ENCODE results near the gene TDP1.
"Not testable (repeated sequence)": the region's sequence is repeated elsewhere in the genome, so short reads cannot be mapped to it uniquely, and the experiment has no call there.

TDP1 gene

GRCh38 chr14:90087433-90087832 is 131.7 kb downstream of the TDP1 start:
- Histone ChIP-seq H3K4me3 (no peak overlapping the region), H3K27ac (no peak overlapping the region)

DNA sequence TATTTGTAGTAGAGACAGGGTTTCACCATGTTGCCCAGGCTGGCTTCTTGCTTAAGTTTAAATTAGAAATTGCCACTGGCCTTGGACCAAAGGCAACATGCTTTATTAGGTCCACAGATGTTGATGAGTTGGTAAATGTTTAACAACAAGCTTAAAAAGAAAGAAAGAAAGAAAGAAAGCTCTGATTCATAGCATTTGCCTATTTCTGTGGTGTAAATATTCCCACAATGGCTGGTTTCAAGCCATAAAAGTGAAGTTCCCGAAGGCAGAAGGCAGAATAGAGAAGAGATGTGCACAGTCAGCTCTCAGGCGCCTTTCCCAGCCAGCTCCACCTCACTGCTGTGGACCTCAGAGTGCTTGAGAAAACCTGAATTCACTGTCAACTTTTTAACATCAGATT is 132.4 kb downstream of the TDP1 start:
- no peak overlapping the region for H3K27ac ChIP-seq
- H3K4me3 ChIP-seq = no peak overlapping the region

GRCh38 chr14:90089486-90089885 is 133.8 kb downstream of the TDP1 start:
- H3K4me3 ChIP-seq, H3K27ac ChIP-seq: not testable (repeated sequence)

DNA sequence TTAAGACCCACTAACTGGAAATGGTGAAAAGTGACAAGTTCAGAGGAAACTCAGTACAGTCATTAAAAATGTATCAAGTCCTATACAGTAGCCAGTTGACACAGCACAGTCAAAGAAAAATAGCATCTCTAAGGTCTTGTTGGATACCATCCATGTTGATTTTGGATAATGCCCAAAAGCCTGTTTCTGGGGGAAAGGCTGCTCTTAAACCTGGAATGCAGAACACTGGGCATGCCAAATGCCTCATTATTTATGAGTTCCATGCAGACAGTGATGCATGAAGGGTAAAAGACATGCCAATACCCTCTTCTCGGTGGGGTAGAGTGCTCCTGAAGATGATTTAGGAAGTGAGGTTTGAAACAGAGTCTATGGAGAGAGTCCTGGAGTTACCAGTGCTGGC is 135.7 kb downstream of the TDP1 start:
- H3K27ac ChIP-seq = no peak overlapping the region

GRCh38 chr14:90093942-90094595 is 138.3 kb downstream of the TDP1 start:
- Histone ChIP-seq H3K27ac (peak overlapping the region in 2 of 21 experiments; percentile 5 to 12), H3K4me3 (no peak overlapping the region)

More for the DNA sequence above, 135.7 kb downstream of the TDP1 start:
- no peak overlapping the region for H3K4me3 ChIP-seq

Data from skin epidermis (tissue), 12 donors.